H9 (cell line): ENCODE data around the gene MAD1L1. TPM values are rescaled to one million over a fixed set of nuclear protein-coding genes. Genes with fewer than 3 reads are reported as not detected.

ENCODE experiments used
- DNase-seq: peaks from one replicate; pipeline ENCODE4 v3.0.0-alpha.2; 2017
- H2AFZ ChIP-seq: one replicate; pipeline ENCODE4 v1.6.1; 2013; ENCODE audit warnings: mild to moderate bottlenecking, low read length, control low read depth, moderate library complexity
- H2AK5ac ChIP-seq: 2 replicates; pipeline ENCODE4 v1.6.1; 2013; ENCODE audit warnings: low read length, control low read depth, mixed read lengths; ENCODE audit not compliant: insufficient read length
- H2BK120ac ChIP-seq: one replicate; pipeline ENCODE4 v1.6.1; 2013; ENCODE audit warnings: low read depth, mild to moderate bottlenecking, low read length, control low read depth, inconsistent platforms; ENCODE audit not compliant: poor library complexity, severe bottlenecking
- H2BK12ac ChIP-seq: 2 replicates; pipeline ENCODE4 v1.6.1; 2013; ENCODE audit warnings: low read length, control low read depth, mixed read lengths, low read depth; ENCODE audit not compliant: insufficient read length
- H2BK15ac ChIP-seq: 2 replicates; pipeline ENCODE4 v1.6.1; 2013; ENCODE audit warnings: low read depth, low read length, control low read depth
- H2BK20ac ChIP-seq: one replicate; pipeline ENCODE4 v1.6.1; 2013; ENCODE audit warnings: low read depth, mild to moderate bottlenecking, low read length, control low read depth, inconsistent platforms; ENCODE audit not compliant: poor library complexity, severe bottlenecking
- H2BK5ac ChIP-seq: 2 replicates; pipeline ENCODE4 v1.6.1; 2013; ENCODE audit warnings: low read length, control low read depth, mixed read lengths; ENCODE audit not compliant: insufficient read length
- H3K14ac ChIP-seq: 2 replicates; pipeline ENCODE4 v1.6.1; 2013; ENCODE audit warnings: low read length, control low read depth; ENCODE audit not compliant: insufficient read depth
- H3K18ac ChIP-seq: 2 replicates; pipeline ENCODE4 v1.6.1; 2013; ENCODE audit warnings: low read depth, mild to moderate bottlenecking, mixed read lengths, low read length, control low read depth; ENCODE audit not compliant: insufficient read length
- H3K23ac ChIP-seq: 2 replicates; pipeline ENCODE4 v1.6.1; 2013; ENCODE audit warnings: low read length, control low read depth, mixed read lengths, low read depth; ENCODE audit not compliant: insufficient read length
- H3K23me2 ChIP-seq: 2 replicates; pipeline ENCODE4 v1.6.1; 2013; ENCODE audit warnings: low read depth, mild to moderate bottlenecking, mixed read lengths, low read length, control low read depth; ENCODE audit not compliant: insufficient read length, poor library complexity, severe bottlenecking
- H3K27ac ChIP-seq: 2 replicates; pipeline ENCODE4 v1.5.1; 2013; ENCODE audit warnings: low read length, control low read depth, mixed read lengths, low read depth; ENCODE audit not compliant: insufficient read length
- H3K27me3 ChIP-seq: 2 replicates; pipeline ENCODE4 v1.6.1; 2013; ENCODE audit warnings: low read length, control low read depth, inconsistent platforms; ENCODE audit not compliant: insufficient read depth
- H3K4ac ChIP-seq: 2 replicates; pipeline ENCODE4 v1.6.1; 2013; ENCODE audit warnings: low read depth, mild to moderate bottlenecking, control low read depth, inconsistent platforms, low read length, moderate library complexity
- H3K4me1 ChIP-seq: 2 replicates; pipeline ENCODE4 v1.6.1; 2013; ENCODE audit warnings: low read length, control low read depth, inconsistent platforms; ENCODE audit not compliant: insufficient read depth
- H3K4me2 ChIP-seq: 2 replicates; pipeline ENCODE4 v1.6.1; 2013; ENCODE audit warnings: low read length, control low read depth, mixed read lengths; ENCODE audit not compliant: insufficient read length, insufficient read depth
- H3K56ac ChIP-seq: 2 replicates; pipeline ENCODE4 v1.6.1; 2013; ENCODE audit warnings: low read depth, mild to moderate bottlenecking, mixed read lengths, low read length, control low read depth; ENCODE audit not compliant: insufficient read length
- H3K79me1 ChIP-seq: 2 replicates; pipeline ENCODE4 v1.6.1; 2013; ENCODE audit warnings: low read depth, mild to moderate bottlenecking, moderate library complexity, low read length, control low read depth, inconsistent platforms; ENCODE audit not compliant: insufficient read depth, poor library complexity, severe bottlenecking
- H3K79me2 ChIP-seq: 2 replicates; pipeline ENCODE4 v1.6.1; 2013; ENCODE audit warnings: low read length, control low read depth, inconsistent platforms; ENCODE audit not compliant: insufficient read depth
- H3K9ac ChIP-seq: 2 replicates; pipeline ENCODE4 v1.6.1; 2013; ENCODE audit warnings: low read length, control low read depth, mixed read lengths; ENCODE audit not compliant: insufficient read length; ENCODE audit errors: extremely low read depth
- H3K9me3 ChIP-seq: one replicate; pipeline ENCODE4 v1.6.1; 2013; ENCODE audit warnings: low read depth, low read length, inconsistent platforms; ENCODE audit not compliant: control insufficient read depth
- H3T11ph ChIP-seq: one replicate; pipeline ENCODE4 v1.6.1; 2013; ENCODE audit warnings: mild to moderate bottlenecking, low read length, control low read depth, inconsistent platforms
- H4K20me1 ChIP-seq: one replicate; pipeline ENCODE4 v1.6.1; 2013; ENCODE audit not compliant: control insufficient read depth, insufficient read length, insufficient read depth
- H4K5ac ChIP-seq: 2 replicates; pipeline ENCODE4 v1.6.1; 2013; ENCODE audit warnings: low read depth, mild to moderate bottlenecking, mixed read lengths, low read length, control low read depth; ENCODE audit not compliant: insufficient read length
- H4K8ac ChIP-seq: replicated peaks from 2 replicates; pipeline ENCODE4 v1.6.1; 2013; ENCODE audit warnings: low read length, control low read depth, mixed read lengths, low read depth; ENCODE audit not compliant: insufficient read length
- H4K91ac ChIP-seq: 2 replicates; pipeline ENCODE4 v1.6.1; 2013; ENCODE audit warnings: low read depth, mild to moderate bottlenecking, moderate library complexity, mixed read lengths, low read length, control low read depth; ENCODE audit not compliant: insufficient read length
- H3K27ac Mint-ChIP-seq, 3 experiments: 2 replicates in 2 of 3; 3 replicates in 1 of 3; pipeline ENCODE4 v1.8.0; 2020 to 2021; ENCODE audit warnings: mixed read lengths in 3 of 3, mild to moderate bottlenecking in 1 of 3, moderate library complexity in 1 of 3
- H3K27me3 Mint-ChIP-seq: 2 replicates; pipeline ENCODE4 v1.8.0; 2021; ENCODE audit warnings: low read depth, mild to moderate bottlenecking, moderate library complexity, mixed read lengths
- H3K36me3 Mint-ChIP-seq, 3 experiments: 2 replicates in 2 of 3; 3 replicates in 1 of 3; pipeline ENCODE4 v1.8.0; 2020 to 2021; ENCODE audit warnings: low read depth in 3 of 3, mixed read lengths in 3 of 3; ENCODE audit not compliant: insufficient read depth in 1 of 3
- H3K4me1 Mint-ChIP-seq, 2 experiments: 2 replicates each; pipeline ENCODE4 v1.8.0; 2020; ENCODE audit warnings: mixed read lengths in 2 of 2
- H3K4me3 Mint-ChIP-seq, 2 experiments: 2 replicates in 1 of 2; 3 replicates in 1 of 2; pipeline ENCODE4 v1.8.0; 2020 to 2021; ENCODE audit warnings: mild to moderate bottlenecking in 2 of 2, mixed read lengths in 2 of 2, moderate library complexity in 1 of 2
- H3K9me3 Mint-ChIP-seq, 2 experiments: 2 replicates in 1 of 2; 3 replicates in 1 of 2; pipeline ENCODE4 v1.8.0; 2020; ENCODE audit warnings: mild to moderate bottlenecking in 2 of 2, mixed read lengths in 2 of 2, moderate library complexity in 1 of 2
- CTCF ChIP-seq: fragments of 200-600 bp; sonication (generic); conservative IDR thresholded peaks from 3 replicates; pipeline ENCODE4 v1.8.0; 2021; ENCODE audit warnings: antibody characterized with exemption, mild to moderate bottlenecking
- whole genome bisulfite sequencing: extraction: QIAGEN DNeasy Blood & Tissue Kit; methylation state at CpG from one replicate; pipeline ENCODE4 v1.1.7; 2013; ENCODE audit warnings: missing lambda C conversion rate, low lambda C conversion rate, mixed read lengths; ENCODE audit not compliant: insufficient read length; ENCODE audit errors: extremely low coverage; 5-methylcytosine and 5-hydroxymethylcytosine counted together
- total RNA-seq: library from RNA; stranded (reverse); gene quantifications from 2 replicates; pipeline ENCODE4 v1.2.1, GENCODE V29; 2021

The MAD1L1 gene
- total RNA-seq, 1 experiment from 2014 or later = 39.0 TPM

- Histone ChIP-seq H4K8ac (no peak overlapping the region), H2BK12ac (no peak overlapping the region), H4K5ac (no peak overlapping the region), H2AFZ (no peak overlapping the region), H2AK5ac (no peak overlapping the region), H3K79me1 (no peaks in the 10 kb centered on the region), H2BK15ac (no peak overlapping the region), H2BK120ac (no peak overlapping the region), H3K9me3 (no peaks in the 10 kb centered on the region), H3K18ac (no peak overlapping the region), H3T11ph (no peak overlapping the region), H3K79me2 (no peaks in the 10 kb centered on the region), H4K91ac (no peak overlapping the region), H3K23me2 (no peaks in the 10 kb centered on the region), H2BK5ac (no peak overlapping the region), H3K9ac (no peak overlapping the region), H4K20me1 (no peaks in the 10 kb centered on the region), H3K27me3 (no peaks in the 10 kb centered on the region), H2BK20ac (no peak overlapping the region), H3K14ac (no peak overlapping the region), H3K23ac (no peak overlapping the region), H3K56ac (no peak overlapping the region), H3K4ac (no peak overlapping the region), H3K4me1 (no peaks in the 10 kb centered on the region), H3K27ac (no peak overlapping the region), H3K4me2 (no peak overlapping the region)
- H3K27me3 Mint-ChIP-seq = no peaks in the 10 kb centered on the region
- peaks cover 21 to 36% (median 33%) of the 10 kb centered on the region in 3 experiments; a peak in 6 of 7 replicates for H3K36me3 Mint-ChIP-seq
- H3K27ac Mint-ChIP-seq = 0 out of 7 replicates have a peak overlapping the region, but pooled peaks of 1 of the 3 experiments have one; percentile 44
- H3K4me1 Mint-ChIP-seq = no peaks in the 10 kb centered on the region
- no CpG with 5 or more reads among the region's 17 CpGs for WGBS
- no peak for DNase-seq
- no peak overlapping the region for H3K4me3 Mint-ChIP-seq
- H3K9me3 Mint-ChIP-seq = no peaks in the 10 kb centered on the region
- TF ChIP-seq CTCF = no peak
Measured at GRCh38 chr7:2141021-2141410, 91.7 kb downstream of the MAD1L1 start.
